PFSK-1 (cell line): ENCODE results near the gene PCDH8. TPM values are rescaled to one million over a fixed set of nuclear protein-coding genes. Genes with fewer than 3 reads are reported as not detected.

Experiments
- FOXP2 ChIP-seq: optimal IDR thresholded peaks from 2 replicates; pipeline ENCODE3; 2011; ENCODE audit warnings: borderline replicate concordance, control low read depth, inconsistent platforms; ENCODE audit not compliant: insufficient read depth; ENCODE audit errors: extremely low read length, extremely low read depth
- POLR2AphosphoS5 ChIP-seq: IDR thresholded peaks from 2 replicates; pipeline ENCODE4 v1.6.1; 2012; ENCODE audit warnings: low read depth, mild to moderate bottlenecking, control low read depth, low read length, moderate library complexity
- REST ChIP-seq, 2 experiments: IDR thresholded peaks; 2 replicates each; pipeline versions ENCODE4 v1.6.1 to v1.8.0; 2011 to 2012; ENCODE audit warnings: low read depth in 2 of 2, low read length in 2 of 2, control low read depth in 1 of 2, inconsistent platforms in 1 of 2, mild to moderate bottlenecking in 1 of 2, moderate library complexity in 1 of 2; ENCODE audit not compliant: insufficient read depth in 1 of 2
- SIN3A ChIP-seq: IDR thresholded peaks from 2 replicates; pipeline ENCODE4 v1.6.1; 2012; ENCODE audit warnings: mild to moderate bottlenecking, low read length, moderate library complexity, borderline replicate concordance; ENCODE audit not compliant: insufficient read depth
- TAF1 ChIP-seq: IDR thresholded peaks from 2 replicates; pipeline ENCODE4 v1.6.1; 2012; ENCODE audit warnings: low read length, control low read depth, borderline replicate concordance; ENCODE audit not compliant: insufficient read depth
- polyA plus RNA-seq: library from polyadenylated mRNA; unstranded; fragments of >200 nt; gene quantifications from one replicate; pipeline ENCODE4 v1.2.1, GENCODE V29; 2012; ENCODE audit warnings: low read depth, missing spikeins; ENCODE audit not compliant: insufficient read length

The PCDH8 gene
- 4.8 TPM for polyA plus RNA-seq

- TF ChIP-seq TAF1, result no peak
- no peak for TF ChIP-seq FOXP2
- no peak for TF ChIP-seq SIN3A
- TF ChIP-seq REST (IDR thresholded peaks at IDR 0.05; ENCODE audit: insufficient read depth in 1 of 2, low read depth in 2 of 2, low read length in 2 of 2), result no peak
- TF ChIP-seq POLR2AphosphoS5, result no peak
Observed at GRCh38 chr13:52848455-52849195, at the start of gene PCDH8. PCDH8 (minus strand) TSS chr13:52848640; CDS start chr13:52848436, 204 bp downstream.

- no peak for TF ChIP-seq FOXP2
- no peak for TF ChIP-seq SIN3A
- no peak for TF ChIP-seq POLR2AphosphoS5
- no peak for TF ChIP-seq TAF1
- no peak for TF ChIP-seq REST (IDR thresholded peaks at IDR 0.05; ENCODE audit: insufficient read depth in 1 of 2, low read depth in 2 of 2, low read length in 2 of 2)
Observed at GRCh38 chr13:52896827-52897659, 48.6 kb upstream of the PCDH8 start.

- TF ChIP-seq POLR2AphosphoS5 (no peak), TAF1 (no peak), REST (IDR thresholded peaks at IDR 0.05; ENCODE audit: insufficient read depth in 1 of 2, low read depth in 2 of 2, low read length in 2 of 2) (no peak), SIN3A (no peak), FOXP2 (no peak)
Observed at GRCh38 chr13:52894413-52894812, 46.0 kb upstream of the PCDH8 start.

- TF ChIP-seq POLR2AphosphoS5 (no peak), SIN3A (no peak), REST (IDR thresholded peaks at IDR 0.05; ENCODE audit: insufficient read depth in 1 of 2, low read depth in 2 of 2, low read length in 2 of 2) (no peak), FOXP2 (no peak), TAF1 (no peak)
Observed at GRCh38 chr13:52892925-52893324, 44.5 kb upstream of the PCDH8 start.
